ENCODE data around the gene SBF2. TPM values are rescaled to one million over a fixed set of nuclear protein-coding genes. Genes with fewer than 3 reads are reported as not detected.

The SBF2 gene
- total RNA-seq, 1 donor from 2014 or later: 12.0 TPM

- intact Hi-C loops (cut with micrococcal nuclease): loop anchor here (5.0 to 10.0 kb wide), 5 partner anchors 698 to 1072 kb away; partner anchors contain the start of genes AKIP1, AMPD3, RNF141 and RPL27A
- ChIA-PET CTCF (interaction anchor here (1.0 to 1.4 kb wide), 2 partner anchors 128 to 216 kb away, joined by 3 to 4 read pairs; no protein-coding TSS in a partner anchor), POLR2A (interaction anchor here (0.6 to 5.0 kb wide), 6 partner anchors 125 to 523 kb away, joined by 3 to 26 read pairs (median 4); no protein-coding TSS in a partner anchor)
- peaks cover 19% of the 10 kb centered on the region for H3K36me3 Mint-ChIP-seq (ENCODE audit: low read depth)
- peak overlapping the region; percentile 92 for H3K27ac Mint-ChIP-seq
- DNase-seq: peak; percentile 34
- H3K4me1 Mint-ChIP-seq: peaks cover 82% of the 10 kb centered on the region
- TF ChIP-seq CTCF (IDR thresholded peaks at IDR 0.05): no peak
- H3K4me3 Mint-ChIP-seq: peak overlapping the region; percentile 56
- ATAC-seq (ENCODE audit: low read depth): no peak
- H3K9me3 Mint-ChIP-seq: no peaks in the 10 kb centered on the region
- H3K27me3 Mint-ChIP-seq: no peaks in the 10 kb centered on the region
Observed at GRCh38 chr11:9756461-9756860, 537.6 kb downstream of the SBF2 start.

- Mint-ChIP-seq H3K9me3 (no peaks in the 10 kb centered on the region), H3K4me1 (peaks cover 77% of the 10 kb centered on the region), H3K36me3 (ENCODE audit: low read depth) (peaks cover 26% of the 10 kb centered on the region), H3K4me3 (peak overlapping the region; percentile 56), H3K27ac (peak overlapping the region; percentile 92), H3K27me3 (no peaks in the 10 kb centered on the region)
- ChIA-PET POLR2A (interaction anchor here (0.6 to 5.0 kb wide), 10 partner anchors 17 to 565 kb away, joined by 3 to 26 read pairs (median 4); no protein-coding TSS in a partner anchor), CTCF (interaction anchor here (1.0 to 2.7 kb wide), 3 partner anchors 127 to 221 kb away, joined by 3 to 13 read pairs (median 4); no protein-coding TSS in a partner anchor)
- no peak for ATAC-seq (ENCODE audit: low read depth)
- intact Hi-C loops (cut with micrococcal nuclease): loop anchor here (1.0 to 10.0 kb wide), 6 partner anchors 10 to 1071 kb away; partner anchors contain the start of genes AKIP1, AMPD3, RNF141 and RPL27A
- DNase-seq: peak; percentile 30
- TF ChIP-seq CTCF (IDR thresholded peaks at IDR 0.05): no peak
Observed at GRCh38 chr11:9755561-9756185, 538.3 kb downstream of the SBF2 start.

DNA sequence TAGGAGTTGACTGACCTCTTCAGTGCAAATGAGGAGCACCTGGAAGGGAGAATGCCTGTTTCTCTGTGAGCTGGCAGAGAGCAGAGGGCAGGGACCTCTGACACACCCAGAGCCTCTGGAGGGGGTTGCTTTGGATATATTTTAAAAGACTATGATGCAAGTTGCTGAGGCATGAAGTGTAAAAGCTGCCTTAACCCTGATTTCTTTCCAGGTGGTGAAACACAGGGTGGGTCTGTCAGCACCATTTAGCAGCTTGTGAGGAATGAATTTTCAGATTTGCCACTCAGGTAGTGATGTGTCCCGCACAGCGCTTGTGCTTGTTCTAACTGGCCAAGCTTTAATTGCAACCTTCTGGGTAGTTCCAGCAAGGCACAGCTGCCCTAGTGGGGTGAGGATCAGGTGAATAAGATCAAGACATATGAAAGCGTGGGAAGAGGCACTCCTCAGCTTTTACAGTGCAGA is 540.0 kb downstream of the SBF2 start:
- ChIA-PET POLR2A (interaction anchor here (0.6 to 5.0 kb wide), 14 partner anchors 9 to 550 kb away, joined by 3 to 26 read pairs (median 4); partner anchors contain the start of gene WEE1), CTCF (interaction anchor here (0.6 to 2.7 kb wide), 4 partner anchors 62 to 219 kb away, joined by 3 to 13 read pairs (median 7); no protein-coding TSS in a partner anchor)
- H3K4me3 Mint-ChIP-seq: peak overlapping the region; percentile 8
- ATAC-seq (ENCODE audit: low read depth) (peak; percentile 7), DNase-seq (no peak)
- no peak for TF ChIP-seq CTCF (IDR thresholded peaks at IDR 0.05)
- H3K4me1 Mint-ChIP-seq: peaks cover 60% of the 10 kb centered on the region
- intact Hi-C loops (cut with micrococcal nuclease): loop anchor here (10.0 kb wide), 2 partner anchors 701 to 1069 kb away; partner anchors contain the start of genes AMPD3, RPL27A and TRIM66
- H3K27me3 Mint-ChIP-seq: no peaks in the 10 kb centered on the region
- H3K9me3 Mint-ChIP-seq: no peaks in the 10 kb centered on the region
- peak overlapping the region; percentile 92 for H3K27ac Mint-ChIP-seq
- H3K36me3 Mint-ChIP-seq (ENCODE audit: low read depth): peaks cover 38% of the 10 kb centered on the region

DNA sequence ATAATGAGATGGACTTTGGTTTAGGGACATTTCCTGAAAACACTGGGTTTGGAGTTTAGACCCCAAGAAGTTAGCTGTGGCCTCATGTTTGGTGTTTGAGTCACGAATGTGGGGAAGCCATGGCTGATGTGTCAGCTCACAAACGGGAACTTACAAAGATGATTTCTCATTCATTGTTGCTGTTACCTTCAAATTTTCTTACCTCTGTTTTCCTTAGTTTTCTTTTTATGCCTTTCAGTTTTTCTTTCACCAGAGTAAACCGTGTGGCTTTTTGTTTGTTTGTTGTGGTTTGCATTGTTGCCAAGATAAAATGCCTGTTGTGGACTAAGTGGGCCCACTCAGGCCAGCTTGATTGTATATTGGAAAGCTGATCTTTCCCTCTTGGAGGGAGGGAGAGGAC is 541.0 kb downstream of the SBF2 start:
- no peaks in the 10 kb centered on the region for H3K27me3 Mint-ChIP-seq
- no peaks in the 10 kb centered on the region for H3K9me3 Mint-ChIP-seq
- H3K4me3 Mint-ChIP-seq: no peak overlapping the region
- intact Hi-C loops (cut with micrococcal nuclease): loop anchor here (10.0 kb wide), 2 partner anchors 702 to 1068 kb away; partner anchors contain the start of genes AMPD3, RPL27A and TRIM66
- peak overlapping the region; percentile 92 for H3K27ac Mint-ChIP-seq
- no peak for DNase-seq
- ATAC-seq (ENCODE audit: low read depth): no peak
- H3K4me1 Mint-ChIP-seq: peaks cover 67% of the 10 kb centered on the region
- no peak for TF ChIP-seq CTCF (IDR thresholded peaks at IDR 0.05)
- POLR2A ChIA-PET: interaction anchor here (1.3 to 5.0 kb wide), 2 partner anchors 140 to 180 kb away, joined by 3 to 26 read pairs; partner anchors contain the start of gene WEE1
- CTCF ChIA-PET: interaction anchor here (0.9 to 2.1 kb wide), 2 partner anchors 140 to 218 kb away, joined by 4 to 11 read pairs; no protein-coding TSS in a partner anchor
- peaks cover 48% of the 10 kb centered on the region for H3K36me3 Mint-ChIP-seq (ENCODE audit: low read depth)
